SK-N-SH (cell line): ENCODE measurements around the gene CDK1. TPM values are rescaled to one million over a fixed set of nuclear protein-coding genes. Genes with fewer than 3 reads are reported as not detected.

Experiments
- CTCF ChIA-PET: fragments of 300-600, 350-600 bp; formaldehyde crosslinking; extraction: SDS; loops from one replicate; lab custom pipeline; 2021; lab: Yijun Ruan, JAX
- POLR2A ChIA-PET: fragments of 350-600 bp; sonication (Branson Sonifier 250); formaldehyde crosslinking; extraction: SDS; loops from one replicate; lab custom pipeline; 2020; ENCODE audit warnings: antibody characterized with exemption, inconsistent platforms; lab: Yijun Ruan, JAX
- DNase-seq: peaks from one replicate; pipeline ENCODE4 v3.0.0; 2012
- H2AFZ ChIP-seq: fragments of 200-600 bp; sonication (generic); 2 replicates; pipeline ENCODE4 v1.8.1; 2016; ENCODE audit warnings: antibody characterized with exemption, mild to moderate bottlenecking, low read depth
- H3F3A ChIP-seq: fragments of 200-600 bp; sonication (generic); replicated peaks from 2 replicates; pipeline ENCODE3; 2016; ENCODE audit warnings: antibody characterized with exemption, mild to moderate bottlenecking; ENCODE audit not compliant: insufficient read depth
- H3K27ac ChIP-seq, 2 experiments: fragments of 200-500 bp in 1 of 2; fragments of 200-600 bp in 1 of 2; sonication (Bioruptor generic) in 1 of 2; sonication (generic), shearing (Covaris generic) in 1 of 2; 2 replicates each; pipeline versions ENCODE4 v1.5.1 to v1.6.1; 2014 to 2016; ENCODE audit warnings: low read depth in 2 of 2, inconsistent platforms in 1 of 2, low read length in 1 of 2, mild to moderate bottlenecking in 1 of 2, mixed read lengths in 1 of 2
- H3K27me3 ChIP-seq: fragments of 200-600 bp; sonication (generic), shearing (Covaris generic); 2 replicates; pipeline ENCODE4 v1.6.1; 2016; ENCODE audit warnings: mixed run types; ENCODE audit not compliant: insufficient read depth
- H3K36me3 ChIP-seq, 2 experiments: fragments of 200-500 bp in 1 of 2; fragments of 200-600 bp in 1 of 2; sonication (Bioruptor generic) in 1 of 2; sonication (generic) in 1 of 2; replicated peaks in 1 of 2; 2 replicates each; pipeline versions ENCODE3 to v1.5.1; 2014 to 2016; ENCODE audit warnings: low read length in 1 of 2, mild to moderate bottlenecking in 1 of 2; ENCODE audit not compliant: insufficient read depth in 2 of 2, control insufficient read depth in 1 of 2
- H3K4me1 ChIP-seq, 2 experiments: fragments of 200-500 bp in 1 of 2; fragments of 200-600 bp in 1 of 2; sonication (Bioruptor generic) in 1 of 2; sonication (generic), shearing (Covaris generic) in 1 of 2; 2 replicates each; pipeline versions ENCODE4 v1.5.1 to v1.6.1; 2014 to 2016; ENCODE audit warnings: low read depth in 1 of 2, low read length in 1 of 2, mixed run types in 1 of 2; ENCODE audit not compliant: insufficient read depth in 2 of 2, control insufficient read depth in 1 of 2
- H3K4me2 ChIP-seq: fragments of 200-600 bp; sonication (generic), shearing (Covaris generic); 2 replicates; pipeline ENCODE4 v1.6.1; 2017; ENCODE audit warnings: mixed run types
- H3K4me3 ChIP-seq, 2 experiments: fragments of 200-500 bp in 1 of 2; fragments of 200-600 bp in 1 of 2; sonication (Bioruptor generic) in 1 of 2; sonication (generic), shearing (Covaris generic) in 1 of 2; 2 replicates each; pipeline versions ENCODE4 v1.5.1 to v1.8.1; 2014 to 2016; ENCODE audit warnings: low read depth in 2 of 2, inconsistent platforms in 1 of 2, low read length in 1 of 2, mild to moderate bottlenecking in 1 of 2, mixed read lengths in 1 of 2, moderate library complexity in 1 of 2
- H3K79me2 ChIP-seq: fragments of 200-600 bp; sonication (generic); 2 replicates; pipeline ENCODE4 v1.8.1; 2017; ENCODE audit warnings: mild to moderate bottlenecking; ENCODE audit not compliant: insufficient read depth
- H3K9ac ChIP-seq: fragments of 200-600 bp; sonication (generic); 2 replicates; pipeline ENCODE4 v1.6.1; 2017; ENCODE audit warnings: mixed run types
- H3K9me2 ChIP-seq: fragments of 200-600 bp; sonication (generic); 2 replicates; pipeline ENCODE4 v1.6.1; 2017; ENCODE audit warnings: mixed run types
- H3K9me3 ChIP-seq: fragments of 200-600 bp; sonication (generic); 2 replicates; pipeline ENCODE4 v1.6.1; 2017; ENCODE audit warnings: mixed run types, mild to moderate bottlenecking, moderate library complexity
- H4K20me1 ChIP-seq: fragments of 200-600 bp; sonication (generic); 2 replicates; pipeline ENCODE4 v1.6.1; 2017; ENCODE audit warnings: mild to moderate bottlenecking, mixed run types; ENCODE audit not compliant: insufficient read depth
- CHD2 ChIP-seq: fragments of 150-350 bp; IDR thresholded peaks from 2 replicates; pipeline ENCODE4 v1.6.1; 2018; ENCODE audit warnings: low read length; ENCODE audit not compliant: partially characterized antibody
- CTCF ChIP-seq: fragments of 200-600 bp; sonication (generic); IDR thresholded peaks from 2 replicates; pipeline ENCODE4 v1.6.1; 2017; ENCODE audit warnings: antibody characterized with exemption, mild to moderate bottlenecking, moderate library complexity
- ELF1 ChIP-seq: IDR thresholded peaks from 2 replicates; pipeline ENCODE4 v1.4.0; 2012
- FOXJ3 ChIP-seq: sonication (generic); formaldehyde crosslinking; IDR thresholded peaks from 2 replicates; pipeline ENCODE4 v1.5.1; 2020; ENCODE audit warnings: mild to moderate bottlenecking, missing genetic modification reagents
- FOXM1 ChIP-seq: IDR thresholded peaks from 2 replicates; pipeline ENCODE4 v1.4.0; 2012; ENCODE audit warnings: low read depth, mild to moderate bottlenecking
- MXI1 ChIP-seq: IDR thresholded peaks from 2 replicates; pipeline ENCODE4 v1.6.1; 2012; ENCODE audit warnings: mild to moderate bottlenecking, low read depth, low read length, improper control_type of control experiment
- RXRA ChIP-seq: IDR thresholded peaks from 2 replicates; pipeline ENCODE4 v1.4.0; 2012; ENCODE audit warnings: low read depth, mild to moderate bottlenecking, borderline replicate concordance
- SIN3A ChIP-seq: IDR thresholded peaks from 2 replicates; pipeline ENCODE4 v1.6.1; 2012; ENCODE audit warnings: low read depth, mild to moderate bottlenecking, low read length, moderate library complexity, borderline replicate concordance
- TCF12 ChIP-seq: IDR thresholded peaks from 2 replicates; pipeline ENCODE4 v1.4.0; 2012
- WGBS: methylation state at CpG from one replicate; pipeline ENCODE4 v1.1.6; 2017; ENCODE audit warnings: low lambda C conversion rate; 5-methylcytosine and 5-hydroxymethylcytosine counted together
- polyA plus RNA-seq, 3 experiments: library from polyadenylated mRNA; depleted of rRNA; stranded (reverse); fragments of >200 nt; gene quantifications; 2 replicates each; pipeline ENCODE4 v1.2.3, GENCODE V29; 2012
- TF ChIP-seq, protein P1 (sequence below): fragments of 150-350 bp; IDR thresholded peaks from 2 replicates; pipeline ENCODE4 v1.6.1; 2016; ENCODE audit warnings: mild to moderate bottlenecking, low read depth, low read length
- TF ChIP-seq, protein P2 (sequence below): IDR thresholded peaks from 2 replicates; pipeline ENCODE4; 2012
- TF ChIP-seq, protein P3 (sequence below): IDR thresholded peaks from 2 replicates; pipeline ENCODE4 v1.6.1; 2012; ENCODE audit warnings: mild to moderate bottlenecking, low read depth, low read length, moderate library complexity

Gene CDK1
- polyA plus RNA-seq, 1 of the 3 experiments (the other 2 are of a cell fraction) = 20.8 TPM

DNA sequence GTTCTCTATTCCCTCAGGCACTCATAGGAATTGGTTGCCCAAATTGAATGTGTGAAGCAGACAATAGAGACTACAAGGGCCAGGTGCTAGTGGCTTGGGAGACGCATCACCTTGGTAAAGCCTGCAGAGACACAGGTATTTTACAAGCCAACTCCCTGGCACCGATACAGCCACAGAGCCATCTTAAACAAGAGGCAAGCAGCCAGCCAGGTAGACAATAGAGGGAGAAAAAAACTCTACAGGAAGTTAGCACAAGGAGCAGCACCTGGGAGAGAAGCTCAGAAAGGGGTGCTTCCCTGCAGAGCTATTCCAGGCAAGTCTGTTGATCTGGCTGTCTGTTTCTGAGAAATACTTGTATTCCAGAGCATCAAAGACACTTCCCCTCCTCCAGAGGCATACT lies 43.0 kb upstream of the CDK1 start:
- WGBS = 71% methylated on average over 2 of the region's 2 CpGs
- Histone ChIP-seq H3K79me2 (no peaks in the 10 kb centered on the region), H3K36me3 (no peaks in the 10 kb centered on the region), H3K4me1 (peaks cover 0 to 3% of the 10 kb centered on the region in 2 experiments; a peak in 1 of 4 replicates), H2AFZ (no peak overlapping the region), H3K4me3 (no peak overlapping the region), H3K4me2 (no peak overlapping the region), H3K9me2 (no peaks in the 10 kb centered on the region), H3F3A (no peaks in the 10 kb centered on the region), H3K27ac (no peak overlapping the region), H3K9me3 (no peaks in the 10 kb centered on the region), H3K9ac (no peak overlapping the region), H4K20me1 (no peaks in the 10 kb centered on the region), H3K27me3 (no peaks in the 10 kb centered on the region; the same call in 1 of the 2 replicates)
- TF ChIP-seq CHD2 = no peak
- no peak for TF ChIP-seq ELF1
- TF ChIP-seq, protein P1, sequence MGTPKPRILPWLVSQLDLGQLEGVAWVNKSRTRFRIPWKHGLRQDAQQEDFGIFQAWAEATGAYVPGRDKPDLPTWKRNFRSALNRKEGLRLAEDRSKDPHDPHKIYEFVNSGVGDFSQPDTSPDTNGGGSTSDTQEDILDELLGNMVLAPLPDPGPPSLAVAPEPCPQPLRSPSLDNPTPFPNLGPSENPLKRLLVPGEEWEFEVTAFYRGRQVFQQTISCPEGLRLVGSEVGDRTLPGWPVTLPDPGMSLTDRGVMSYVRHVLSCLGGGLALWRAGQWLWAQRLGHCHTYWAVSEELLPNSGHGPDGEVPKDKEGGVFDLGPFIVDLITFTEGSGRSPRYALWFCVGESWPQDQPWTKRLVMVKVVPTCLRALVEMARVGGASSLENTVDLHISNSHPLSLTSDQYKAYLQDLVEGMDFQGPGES = no peak
- no peak for TF ChIP-seq TCF12
- TF ChIP-seq, protein P2, sequence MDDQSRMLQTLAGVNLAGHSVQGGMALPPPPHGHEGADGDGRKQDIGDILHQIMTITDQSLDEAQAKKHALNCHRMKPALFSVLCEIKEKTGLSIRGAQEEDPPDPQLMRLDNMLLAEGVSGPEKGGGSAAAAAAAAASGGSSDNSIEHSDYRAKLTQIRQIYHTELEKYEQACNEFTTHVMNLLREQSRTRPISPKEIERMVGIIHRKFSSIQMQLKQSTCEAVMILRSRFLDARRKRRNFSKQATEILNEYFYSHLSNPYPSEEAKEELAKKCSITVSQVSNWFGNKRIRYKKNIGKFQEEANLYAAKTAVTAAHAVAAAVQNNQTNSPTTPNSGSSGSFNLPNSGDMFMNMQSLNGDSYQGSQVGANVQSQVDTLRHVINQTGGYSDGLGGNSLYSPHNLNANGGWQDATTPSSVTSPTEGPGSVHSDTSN = no peak
- TF ChIP-seq CTCF = no peak
- no peak for TF ChIP-seq SIN3A
- no peak for TF ChIP-seq FOXM1
- TF ChIP-seq FOXJ3 (CRISPR knock-in tag) = no peak
- no peak for TF ChIP-seq MXI1
- TF ChIP-seq, protein P3, sequence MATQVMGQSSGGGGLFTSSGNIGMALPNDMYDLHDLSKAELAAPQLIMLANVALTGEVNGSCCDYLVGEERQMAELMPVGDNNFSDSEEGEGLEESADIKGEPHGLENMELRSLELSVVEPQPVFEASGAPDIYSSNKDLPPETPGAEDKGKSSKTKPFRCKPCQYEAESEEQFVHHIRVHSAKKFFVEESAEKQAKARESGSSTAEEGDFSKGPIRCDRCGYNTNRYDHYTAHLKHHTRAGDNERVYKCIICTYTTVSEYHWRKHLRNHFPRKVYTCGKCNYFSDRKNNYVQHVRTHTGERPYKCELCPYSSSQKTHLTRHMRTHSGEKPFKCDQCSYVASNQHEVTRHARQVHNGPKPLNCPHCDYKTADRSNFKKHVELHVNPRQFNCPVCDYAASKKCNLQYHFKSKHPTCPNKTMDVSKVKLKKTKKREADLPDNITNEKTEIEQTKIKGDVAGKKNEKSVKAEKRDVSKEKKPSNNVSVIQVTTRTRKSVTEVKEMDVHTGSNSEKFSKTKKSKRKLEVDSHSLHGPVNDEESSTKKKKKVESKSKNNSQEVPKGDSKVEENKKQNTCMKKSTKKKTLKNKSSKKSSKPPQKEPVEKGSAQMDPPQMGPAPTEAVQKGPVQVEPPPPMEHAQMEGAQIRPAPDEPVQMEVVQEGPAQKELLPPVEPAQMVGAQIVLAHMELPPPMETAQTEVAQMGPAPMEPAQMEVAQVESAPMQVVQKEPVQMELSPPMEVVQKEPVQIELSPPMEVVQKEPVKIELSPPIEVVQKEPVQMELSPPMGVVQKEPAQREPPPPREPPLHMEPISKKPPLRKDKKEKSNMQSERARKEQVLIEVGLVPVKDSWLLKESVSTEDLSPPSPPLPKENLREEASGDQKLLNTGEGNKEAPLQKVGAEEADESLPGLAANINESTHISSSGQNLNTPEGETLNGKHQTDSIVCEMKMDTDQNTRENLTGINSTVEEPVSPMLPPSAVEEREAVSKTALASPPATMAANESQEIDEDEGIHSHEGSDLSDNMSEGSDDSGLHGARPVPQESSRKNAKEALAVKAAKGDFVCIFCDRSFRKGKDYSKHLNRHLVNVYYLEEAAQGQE = no peak
- no peak for TF ChIP-seq RXRA
- DNase-seq = no peak
- ChIA-PET CTCF (no interaction called here), POLR2A (no interaction called here)
